ENCODE data around the gene LYSMD4.

Gene LYSMD4

DNA sequence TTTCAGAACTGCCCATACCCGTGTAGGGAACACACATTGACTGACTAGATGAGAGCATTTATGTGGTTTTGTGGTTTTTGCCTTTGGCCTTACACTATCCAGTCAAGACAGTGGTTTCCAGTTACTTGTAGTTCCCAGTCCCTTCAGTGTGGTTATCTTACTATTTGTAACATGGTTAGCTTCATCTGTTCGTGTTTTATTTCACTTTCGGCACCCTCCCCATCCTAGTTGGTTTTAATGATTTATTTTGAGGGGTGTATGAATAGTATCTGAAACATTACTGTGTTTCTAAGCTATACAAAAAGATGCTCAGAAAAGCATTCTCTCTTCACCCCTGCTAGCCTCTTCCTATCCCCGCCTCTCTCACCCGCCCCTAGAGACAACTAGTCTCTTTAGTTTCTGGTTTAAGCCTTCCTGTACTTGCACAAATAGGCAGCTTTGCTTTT is 14.1 kb downstream of the LYSMD4 start:
- no peaks in the 10 kb centered on the region; the same call in 1 of the 2 replicates for H3K36me3 ChIP-seq (ENCODE audit: insufficient read depth, low read length)
- no peaks in the 10 kb centered on the region for H3K9me3 ChIP-seq (ENCODE audit: insufficient read depth, low read depth, low read length)
- no peak overlapping the region for H3K27ac ChIP-seq (ENCODE audit: low read depth, low read length)
- H3K4me3 ChIP-seq (ENCODE audit: low read length), result no peak overlapping the region
- 95% methylated on average over 3 of the region's 5 CpGs for WGBS
- no peaks in the 10 kb centered on the region for H3K27me3 ChIP-seq (ENCODE audit: insufficient read depth, low read length)
- H3K4me1 ChIP-seq (ENCODE audit: insufficient read depth, low read length), result peaks cover 6% of the 10 kb centered on the region; the same call in 1 of the 2 replicates
- no peak overlapping the region for H3K9ac ChIP-seq (ENCODE audit: low read depth, low read length)

DNA sequence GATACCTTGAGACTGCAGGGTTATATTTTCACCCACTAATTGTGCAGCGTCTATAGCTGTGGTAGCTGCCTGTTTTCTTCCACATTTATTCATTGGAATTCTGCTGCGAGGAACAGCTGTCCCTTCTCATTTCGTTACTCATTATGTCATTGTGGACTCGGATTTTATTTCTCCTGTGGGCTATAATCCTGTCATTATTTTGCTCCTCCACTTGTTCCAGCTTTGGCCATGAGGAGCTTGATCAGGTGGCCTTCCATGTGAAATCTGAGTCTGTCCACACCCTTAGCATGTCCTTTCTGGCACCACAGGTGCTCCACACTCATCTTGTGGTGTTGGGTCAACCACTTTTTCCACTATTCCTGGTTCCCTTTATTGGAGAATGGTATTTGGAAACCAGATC is 14.8 kb downstream of the LYSMD4 start:
- peaks cover 3% of the 10 kb centered on the region for H3K36me3 ChIP-seq (ENCODE audit: insufficient read depth, low read length)
- no peak overlapping the region for H3K9ac ChIP-seq (ENCODE audit: low read depth, low read length)
- H3K27me3 ChIP-seq (ENCODE audit: insufficient read depth, low read length), result no peaks in the 10 kb centered on the region
- no peaks in the 10 kb centered on the region for H3K9me3 ChIP-seq (ENCODE audit: insufficient read depth, low read depth, low read length)
- no peak overlapping the region for H3K27ac ChIP-seq (ENCODE audit: low read depth, low read length)
- peaks cover 6% of the 10 kb centered on the region; the same call in 1 of the 2 replicates for H3K4me1 ChIP-seq (ENCODE audit: insufficient read depth, low read length)
- WGBS, result 96% methylated on average over 4 of the region's 4 CpGs
- H3K4me3 ChIP-seq (ENCODE audit: low read length), result no peak overlapping the region

DNA sequence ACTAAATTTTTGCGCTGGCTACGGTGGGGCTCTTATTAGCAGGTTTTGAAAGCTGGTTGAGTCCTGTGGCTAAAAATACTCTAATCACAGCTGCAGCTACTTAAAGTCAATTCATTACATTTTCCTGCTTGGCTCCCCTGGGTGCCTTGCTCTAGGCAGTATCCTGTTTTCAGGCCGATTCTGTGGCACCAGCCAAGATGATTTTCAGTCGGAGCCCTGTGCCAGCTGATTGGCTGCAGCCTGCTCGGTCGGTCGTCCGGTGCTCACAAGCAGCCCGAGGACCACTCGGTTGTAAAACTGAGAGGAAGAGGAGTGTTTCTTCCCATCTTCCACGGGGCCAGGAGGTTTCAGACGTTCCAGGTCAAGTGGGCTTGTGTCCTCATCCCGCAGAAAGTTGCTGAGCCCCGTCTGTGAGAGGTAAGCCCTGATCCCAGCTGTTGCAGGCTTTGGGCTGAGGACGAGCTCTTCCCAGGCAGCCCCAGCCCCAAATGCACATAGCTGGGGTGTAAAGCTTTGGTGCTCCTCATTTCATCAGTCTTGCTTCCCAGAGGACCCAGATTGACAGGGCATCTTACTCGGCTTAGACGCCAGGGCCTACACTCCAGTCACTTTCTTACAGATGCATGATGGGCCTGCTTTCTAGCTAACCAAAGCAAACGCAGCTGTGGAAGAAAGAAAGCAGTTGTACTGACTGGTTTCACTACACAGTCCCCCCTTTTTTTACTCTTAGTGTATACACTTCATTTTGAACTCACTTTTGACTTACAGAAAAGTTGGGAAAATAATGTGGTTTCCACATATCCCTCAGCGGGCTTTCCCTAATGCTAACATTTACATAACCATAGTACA is 15.9 kb downstream of the LYSMD4 start:
- H3K36me3 ChIP-seq (ENCODE audit: insufficient read depth, low read length), result peaks cover 13% of the 10 kb centered on the region
- H3K9ac ChIP-seq (ENCODE audit: low read depth, low read length), result no peak overlapping the region
- 92% methylated on average over 19 of the region's 19 CpGs for WGBS
- H3K27ac ChIP-seq (ENCODE audit: low read depth, low read length), result no peak overlapping the region
- H3K4me3 ChIP-seq (ENCODE audit: low read length), result no peak overlapping the region
- no peaks in the 10 kb centered on the region for H3K9me3 ChIP-seq (ENCODE audit: insufficient read depth, low read depth, low read length)
- H3K4me1 ChIP-seq (ENCODE audit: insufficient read depth, low read length), result peaks cover 6% of the 10 kb centered on the region; the same call in 1 of the 2 replicates
- H3K27me3 ChIP-seq (ENCODE audit: insufficient read depth, low read length), result no peaks in the 10 kb centered on the region

DNA sequence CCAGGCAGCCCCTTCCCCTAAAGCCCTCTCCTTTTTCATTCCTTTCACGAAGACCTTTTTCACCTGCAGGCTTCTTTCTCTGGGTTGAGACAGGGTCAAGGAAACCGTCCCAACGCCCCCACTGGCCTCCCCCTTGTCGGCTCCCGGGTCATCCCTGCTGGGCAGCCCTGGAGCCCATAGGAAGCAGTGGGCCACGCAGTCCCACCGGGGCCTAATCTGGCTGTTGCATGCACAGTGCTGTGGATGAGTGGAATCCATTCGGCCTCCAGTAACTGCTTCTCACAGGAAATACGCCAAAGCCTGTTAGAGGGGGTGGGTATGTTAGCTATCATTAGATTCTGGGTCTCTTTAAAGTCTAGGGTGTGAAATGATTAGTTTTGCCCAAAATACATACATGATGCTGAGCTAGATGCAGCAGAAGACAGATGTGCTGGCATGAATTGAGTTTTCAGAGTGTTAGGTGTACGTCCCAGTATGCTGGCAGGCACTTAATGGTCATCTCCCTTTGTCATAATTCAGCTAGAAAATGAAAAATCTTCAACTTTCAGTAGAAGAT is 16.6 kb downstream of the LYSMD4 start:
- Histone ChIP-seq H3K27ac (ENCODE audit: low read depth, low read length) (no peak overlapping the region), H3K9me3 (ENCODE audit: insufficient read depth, low read depth, low read length) (no peaks in the 10 kb centered on the region), H3K9ac (ENCODE audit: low read depth, low read length) (no peak overlapping the region), H3K27me3 (ENCODE audit: insufficient read depth, low read length) (no peaks in the 10 kb centered on the region), H3K36me3 (ENCODE audit: insufficient read depth, low read length) (peaks cover 17% of the 10 kb centered on the region), H3K4me1 (ENCODE audit: insufficient read depth, low read length) (peaks cover 6% of the 10 kb centered on the region; the same call in 1 of the 2 replicates), H3K4me3 (ENCODE audit: low read length) (no peak overlapping the region)
- 94% methylated on average over 10 of the region's 10 CpGs for WGBS

DNA sequence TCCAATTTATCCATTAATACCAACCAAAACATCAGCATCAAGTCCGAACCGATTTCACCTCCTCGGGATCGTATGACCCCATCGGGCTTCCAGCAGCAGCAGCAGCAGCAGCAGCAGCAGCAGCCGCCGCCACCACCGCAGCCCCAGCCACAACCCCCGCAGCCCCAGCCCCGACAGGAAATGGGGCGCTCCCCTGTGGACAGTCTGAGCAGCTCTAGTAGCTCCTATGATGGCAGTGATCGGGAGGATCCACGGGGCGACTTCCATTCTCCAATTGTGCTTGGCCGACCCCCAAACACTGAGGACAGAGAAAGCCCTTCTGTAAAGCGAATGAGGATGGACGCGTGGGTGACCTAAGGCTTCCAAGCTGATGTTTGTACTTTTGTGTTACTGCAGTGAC is 20.8 kb downstream of the LYSMD4 start:
- H3K9me3 ChIP-seq (ENCODE audit: insufficient read depth, low read depth, low read length), result no peaks in the 10 kb centered on the region
- H3K4me3 ChIP-seq (ENCODE audit: low read length), result no peak overlapping the region
- H3K36me3 ChIP-seq (ENCODE audit: insufficient read depth, low read length), result peaks cover 30% of the 10 kb centered on the region
- peaks cover 6% of the 10 kb centered on the region; the same call in 1 of the 2 replicates for H3K4me1 ChIP-seq (ENCODE audit: insufficient read depth, low read length)
- H3K9ac ChIP-seq (ENCODE audit: low read depth, low read length), result no peak overlapping the region
- H3K27ac ChIP-seq (ENCODE audit: low read depth, low read length), result no peak overlapping the region
- 82% methylated on average over 18 of the region's 18 CpGs for WGBS
- no peaks in the 10 kb centered on the region for H3K27me3 ChIP-seq (ENCODE audit: insufficient read depth, low read length)

DNA sequence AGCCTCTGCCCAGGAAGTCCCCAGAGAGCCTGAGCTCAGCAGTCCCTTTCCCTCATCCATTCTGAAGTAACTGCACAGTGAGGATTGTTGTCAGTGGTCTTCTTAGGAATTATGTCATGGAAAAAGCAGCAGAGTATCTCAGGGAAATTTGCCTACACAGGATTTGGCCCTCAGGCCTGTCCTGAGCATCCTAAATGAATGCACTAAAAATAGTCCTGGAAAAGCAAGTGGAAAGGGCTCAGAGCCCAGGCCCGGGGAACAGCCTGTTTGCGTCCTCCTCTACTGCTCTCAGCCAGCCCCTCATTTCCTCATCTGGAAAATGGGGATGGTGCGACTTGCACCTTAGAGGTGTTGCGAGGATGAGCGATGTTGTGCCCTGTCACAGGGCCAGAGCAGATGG is 21.6 kb downstream of the LYSMD4 start:
- Histone ChIP-seq H3K9me3 (ENCODE audit: insufficient read depth, low read depth, low read length) (no peaks in the 10 kb centered on the region), H3K9ac (ENCODE audit: low read depth, low read length) (no peak overlapping the region), H3K27me3 (ENCODE audit: insufficient read depth, low read length) (no peaks in the 10 kb centered on the region), H3K4me1 (ENCODE audit: insufficient read depth, low read length) (peaks cover 2% of the 10 kb centered on the region; the same call in 1 of the 2 replicates), H3K36me3 (ENCODE audit: insufficient read depth, low read length) (peaks cover 30% of the 10 kb centered on the region), H3K4me3 (ENCODE audit: low read length) (no peak overlapping the region), H3K27ac (ENCODE audit: low read depth, low read length) (no peak overlapping the region)
- 92% methylated on average over 5 of the region's 5 CpGs for WGBS

DNA sequence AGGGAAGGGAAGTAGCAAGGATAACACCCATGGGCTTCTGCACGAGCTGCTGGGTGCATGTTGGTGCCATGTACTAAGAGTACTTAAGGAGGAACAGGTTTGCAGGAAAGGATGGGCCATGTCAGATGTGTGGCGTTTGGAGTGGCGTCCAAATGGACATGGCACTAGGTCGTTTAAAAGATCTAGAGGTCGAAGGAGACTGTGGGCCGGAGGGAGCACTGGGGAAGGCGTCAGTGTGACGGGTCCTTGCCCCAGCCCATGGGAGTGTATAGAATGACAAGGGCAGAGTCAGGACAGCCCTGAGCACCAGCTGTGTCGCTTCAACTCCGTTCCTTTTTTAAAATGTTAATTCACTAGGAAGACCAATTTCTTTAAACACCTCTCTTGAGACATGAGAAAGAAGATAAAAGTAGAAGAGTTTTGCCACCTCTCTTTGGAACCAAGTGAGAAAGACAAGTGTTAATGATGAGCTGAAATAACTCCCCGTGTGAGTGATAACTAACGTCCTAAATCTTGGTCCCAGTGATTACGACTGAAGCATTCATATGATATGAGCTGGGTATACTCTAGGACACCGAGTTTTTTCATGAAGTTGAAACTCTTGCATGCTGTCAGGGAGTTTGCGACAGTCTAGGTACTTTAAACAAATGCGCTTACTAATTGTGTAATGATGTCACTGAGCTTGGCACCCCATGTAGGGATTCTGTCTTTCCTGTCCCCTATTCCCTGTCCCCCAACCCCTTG is 23.8 kb downstream of the LYSMD4 start:
- H3K36me3 ChIP-seq (ENCODE audit: insufficient read depth, low read length), result peaks cover 30% of the 10 kb centered on the region
- 92% methylated on average over 14 of the region's 16 CpGs for WGBS
- no peaks in the 10 kb centered on the region for H3K4me1 ChIP-seq (ENCODE audit: insufficient read depth, low read length)
- no peaks in the 10 kb centered on the region for H3K9me3 ChIP-seq (ENCODE audit: insufficient read depth, low read depth, low read length)
- H3K27me3 ChIP-seq (ENCODE audit: insufficient read depth, low read length), result no peaks in the 10 kb centered on the region
- H3K4me3 ChIP-seq (ENCODE audit: low read length), result no peak overlapping the region
- no peak overlapping the region for H3K27ac ChIP-seq (ENCODE audit: low read depth, low read length)
- H3K9ac ChIP-seq (ENCODE audit: low read depth, low read length), result no peak overlapping the region

DNA sequence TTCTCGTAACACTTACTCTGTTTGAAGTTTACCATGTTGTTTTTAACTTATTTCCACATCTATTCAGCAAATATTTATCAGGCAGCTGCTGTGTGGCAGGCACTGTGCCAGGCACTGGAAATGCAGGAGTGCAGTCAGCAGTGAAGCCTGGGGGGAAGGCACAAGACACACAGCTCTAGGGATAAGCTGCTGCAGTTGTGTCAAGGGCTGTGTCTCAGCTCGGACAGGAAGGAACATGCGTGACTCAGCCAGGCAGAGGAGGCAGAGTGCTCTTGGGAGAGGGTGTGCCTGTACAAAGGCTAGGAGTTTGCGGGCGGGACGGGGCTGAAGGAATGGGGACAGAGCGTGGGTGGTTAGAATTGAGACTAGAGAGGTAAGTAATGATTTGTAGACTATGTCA is 24.7 kb downstream of the LYSMD4 start:
- H3K27me3 ChIP-seq (ENCODE audit: insufficient read depth, low read length), result no peaks in the 10 kb centered on the region
- peaks cover 28% of the 10 kb centered on the region for H3K36me3 ChIP-seq (ENCODE audit: insufficient read depth, low read length)
- no peak overlapping the region for H3K27ac ChIP-seq (ENCODE audit: low read depth, low read length)
- peaks cover 6% of the 10 kb centered on the region; the same call in 1 of the 2 replicates for H3K4me1 ChIP-seq (ENCODE audit: insufficient read depth, low read length)
- WGBS, result 91% methylated on average over 7 of the region's 7 CpGs
- no peak overlapping the region for H3K4me3 ChIP-seq (ENCODE audit: low read length)
- no peak overlapping the region for H3K9ac ChIP-seq (ENCODE audit: low read depth, low read length)
- H3K9me3 ChIP-seq (ENCODE audit: insufficient read depth, low read depth, low read length), result no peaks in the 10 kb centered on the region

DNA sequence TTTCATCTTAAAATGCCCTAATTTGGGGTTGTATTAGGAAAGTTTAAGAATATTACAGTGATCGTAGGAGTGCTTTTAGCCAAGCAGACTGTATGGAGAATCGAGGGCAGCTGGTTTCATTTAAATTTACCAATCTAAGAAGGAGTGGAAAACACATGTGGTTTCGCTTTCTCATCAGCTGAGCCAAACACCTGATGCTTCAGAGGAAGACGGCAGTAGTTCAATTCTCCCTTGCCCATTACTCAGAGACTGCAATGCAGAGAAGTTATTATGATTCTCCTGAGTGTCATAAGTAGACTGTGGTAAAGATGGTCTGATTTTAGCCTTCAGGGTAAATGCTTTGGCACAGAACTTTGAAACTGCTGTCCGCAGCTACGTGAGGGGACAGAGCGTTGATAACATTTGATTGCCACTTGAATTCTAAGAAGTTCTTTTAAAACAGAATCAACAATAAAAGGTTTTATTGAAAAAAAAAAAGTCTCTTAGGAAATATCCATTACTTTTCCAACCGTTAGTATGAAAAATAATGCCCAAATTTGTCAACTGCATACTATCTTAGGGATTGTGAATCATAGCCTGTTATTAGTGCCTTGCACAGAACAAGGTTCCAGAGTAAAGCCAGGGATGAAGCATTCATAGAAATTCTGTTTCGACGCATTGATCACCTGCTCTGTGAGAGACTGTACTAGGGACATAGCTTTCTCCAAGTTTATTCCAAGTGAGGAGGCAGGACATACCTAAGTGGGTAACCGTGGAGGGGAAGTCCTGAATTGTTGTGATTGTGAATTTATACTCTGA is 25.6 kb downstream of the LYSMD4 start:
- H3K9me3 ChIP-seq (ENCODE audit: insufficient read depth, low read depth, low read length), result no peaks in the 10 kb centered on the region

DNA sequence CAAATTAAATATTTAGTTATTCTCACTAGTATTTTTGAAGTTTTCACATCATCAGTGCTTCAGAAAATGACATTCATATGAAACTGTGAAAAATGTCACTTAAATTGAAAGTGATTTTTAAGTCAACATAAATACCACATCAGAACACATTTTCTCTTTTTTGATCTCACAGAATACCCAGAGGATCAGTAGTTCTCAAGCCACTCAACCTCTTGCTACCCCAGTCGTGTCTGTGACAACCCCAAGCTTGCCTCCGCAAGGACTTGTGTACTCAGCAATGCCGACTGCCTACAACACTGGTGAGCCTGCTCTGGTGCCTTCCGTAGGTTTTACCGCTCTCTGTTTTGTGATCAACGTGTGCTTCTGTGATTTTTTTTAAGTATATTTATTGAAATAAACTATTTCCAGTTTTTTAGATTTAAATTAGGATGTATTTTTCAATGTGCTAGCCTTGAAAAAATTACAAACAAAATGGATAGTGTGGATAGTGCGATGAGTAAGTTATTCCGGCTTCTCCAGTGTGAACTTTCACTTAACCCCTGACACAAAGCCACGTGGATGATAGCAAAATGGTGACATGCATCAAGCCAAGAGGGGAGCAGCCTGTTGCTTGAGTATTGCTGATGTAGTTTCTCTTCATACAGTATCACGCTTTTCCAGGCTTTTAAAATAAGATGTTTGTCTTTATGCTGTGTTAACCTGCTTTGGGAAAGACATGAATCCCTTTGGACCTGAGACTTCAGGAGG is 26.5 kb downstream of the LYSMD4 start:
- no peak overlapping the region for H3K9ac ChIP-seq (ENCODE audit: low read depth, low read length)
- WGBS, result 95% methylated on average over 9 of the region's 10 CpGs

More for the DNA sequence above, 25.6 kb downstream of the LYSMD4 start:
- Histone ChIP-seq H3K9ac (ENCODE audit: low read depth, low read length) (no peak overlapping the region), H3K4me1 (ENCODE audit: insufficient read depth, low read length) (peaks cover 15% of the 10 kb centered on the region), H3K36me3 (ENCODE audit: insufficient read depth, low read length) (peaks cover 20% of the 10 kb centered on the region), H3K27me3 (ENCODE audit: insufficient read depth, low read length) (no peaks in the 10 kb centered on the region), H3K27ac (ENCODE audit: low read depth, low read length) (no peak overlapping the region), H3K4me3 (ENCODE audit: low read length) (no peak overlapping the region)
- WGBS, result 91% methylated on average over 11 of the region's 11 CpGs

More for the DNA sequence above, 26.5 kb downstream of the LYSMD4 start:
- Histone ChIP-seq H3K36me3 (ENCODE audit: insufficient read depth, low read length) (peaks cover 13% of the 10 kb centered on the region), H3K4me3 (ENCODE audit: low read length) (no peak overlapping the region), H3K27ac (ENCODE audit: low read depth, low read length) (no peak overlapping the region), H3K4me1 (ENCODE audit: insufficient read depth, low read length) (peaks cover 17% of the 10 kb centered on the region), H3K27me3 (ENCODE audit: insufficient read depth, low read length) (no peaks in the 10 kb centered on the region), H3K9me3 (ENCODE audit: insufficient read depth, low read depth, low read length) (no peaks in the 10 kb centered on the region)
